GM21576 (cell line): ENCODE results near the gene PDE4D.
"Not testable (repeated sequence)": the region's sequence is repeated elsewhere in the genome, so short reads cannot be mapped to it uniquely, and the experiment has no call there.

Experiments
- ATAC-seq: cut with Tn5 transposase; IDR thresholded peaks from one replicate; pipeline ENCODE4 v1.9.1; 2021; ENCODE audit warnings: mild to moderate bottlenecking, moderate library complexity; ENCODE audit not compliant: unreplicated experiment

Gene PDE4D

DNA sequence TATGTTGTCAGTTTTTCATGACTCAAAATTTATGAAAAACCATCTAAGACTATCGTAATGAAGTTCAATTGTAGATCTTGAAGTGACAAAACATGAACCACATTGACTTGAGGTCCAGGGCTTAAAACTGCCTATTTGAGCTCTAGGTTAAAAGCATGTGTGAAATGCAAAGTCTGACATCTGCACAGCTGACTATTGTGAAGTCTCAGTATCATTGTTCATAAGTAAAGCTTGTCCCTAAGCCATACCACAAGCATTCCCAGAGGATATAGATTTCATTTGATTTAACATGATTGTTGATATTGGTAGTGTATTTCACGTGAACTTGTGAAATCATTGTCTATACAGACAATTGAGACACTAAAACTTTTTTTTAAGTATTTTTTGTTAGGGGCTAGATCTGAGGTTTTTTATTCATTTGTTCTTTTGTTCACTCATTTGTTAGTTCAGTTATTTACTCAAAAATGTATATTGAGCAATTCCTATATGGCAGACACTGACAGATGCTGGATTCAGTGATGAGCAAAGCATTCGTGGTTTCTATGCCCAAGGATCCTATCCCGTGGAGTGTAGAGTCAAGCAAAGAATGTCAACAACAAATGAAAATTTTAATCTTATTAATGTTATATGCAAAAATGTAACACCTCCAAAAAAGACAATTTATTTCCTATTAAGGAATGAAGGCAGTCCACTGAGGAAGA, 825.4 kb downstream of the PDE4D start:
- ATAC-seq: no peak

DNA sequence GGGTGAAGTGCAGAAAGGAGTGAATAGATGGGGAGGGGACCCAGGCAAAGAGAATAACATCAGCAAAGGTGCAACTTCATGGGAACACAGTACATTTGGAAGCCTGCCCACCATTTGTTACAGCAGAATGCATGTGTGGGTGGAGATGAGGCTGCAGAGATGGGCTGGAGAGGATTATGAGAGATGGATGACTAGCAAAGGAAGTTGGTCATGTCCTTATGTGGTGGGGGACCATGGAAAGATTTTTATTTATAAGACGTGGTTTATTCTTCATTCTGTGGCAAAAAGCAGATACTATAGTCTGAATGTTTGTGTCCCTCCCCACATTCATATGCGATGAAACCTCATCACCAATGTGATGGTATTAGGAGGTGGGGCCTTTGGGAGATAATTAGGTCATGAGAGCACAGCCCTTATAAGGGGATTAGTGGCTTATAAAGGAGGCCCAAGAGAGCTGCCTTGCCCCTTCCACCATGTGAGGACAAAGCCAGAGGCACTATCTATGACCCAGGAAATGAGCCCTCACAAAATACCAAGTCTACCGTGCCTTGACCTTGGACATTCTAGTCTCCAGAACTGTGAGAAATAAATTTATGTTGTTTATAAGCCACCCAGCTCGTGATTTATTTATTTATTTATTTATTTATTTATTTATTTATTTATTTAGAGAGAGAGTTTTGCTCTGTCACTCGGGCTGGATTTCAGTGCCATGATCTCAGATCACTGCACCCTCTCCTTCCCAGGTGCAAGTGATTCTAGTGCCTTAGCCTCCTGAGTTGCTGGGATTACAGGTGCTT, 827.0 kb downstream of the PDE4D start:
- ATAC-seq: no peak

DNA sequence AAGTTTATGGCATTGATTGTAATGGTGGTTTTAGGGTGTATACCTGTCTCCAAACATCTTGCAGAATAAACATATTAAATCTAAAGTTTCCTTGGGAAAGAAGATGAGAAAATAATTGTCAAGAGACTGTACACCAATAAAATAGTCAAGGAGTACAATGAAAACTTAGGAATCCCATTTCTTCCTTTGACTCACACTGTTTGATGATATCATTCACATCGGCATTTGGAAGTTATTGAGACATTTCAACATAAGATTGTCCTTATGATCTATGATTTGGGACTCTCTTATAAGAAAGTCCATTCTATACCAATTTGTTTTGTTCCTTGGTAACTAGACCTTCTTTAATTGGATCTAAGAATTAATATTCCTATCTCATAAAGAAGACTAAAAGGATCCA, 828.0 kb downstream of the PDE4D start:
- ATAC-seq: no peak

DNA sequence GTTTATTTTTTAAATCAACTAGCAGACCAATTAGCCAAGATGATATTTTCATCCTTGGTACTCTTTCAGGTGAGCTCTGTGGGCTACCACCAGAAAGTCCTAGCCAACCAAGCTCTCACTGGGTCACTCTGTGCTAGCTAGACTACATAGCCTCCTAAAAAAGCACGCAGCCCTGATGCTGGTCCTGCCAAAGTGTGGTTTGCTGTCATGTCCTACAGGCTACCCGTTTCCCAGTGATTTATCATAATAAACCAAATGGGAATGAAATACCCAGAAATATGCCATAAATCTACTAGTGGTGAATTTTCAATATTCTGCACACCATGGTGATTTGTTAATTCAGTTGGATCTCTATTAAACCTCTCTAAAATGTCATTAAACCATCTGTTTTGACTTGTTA, 829.2 kb downstream of the PDE4D start:
- no peak for ATAC-seq

DNA sequence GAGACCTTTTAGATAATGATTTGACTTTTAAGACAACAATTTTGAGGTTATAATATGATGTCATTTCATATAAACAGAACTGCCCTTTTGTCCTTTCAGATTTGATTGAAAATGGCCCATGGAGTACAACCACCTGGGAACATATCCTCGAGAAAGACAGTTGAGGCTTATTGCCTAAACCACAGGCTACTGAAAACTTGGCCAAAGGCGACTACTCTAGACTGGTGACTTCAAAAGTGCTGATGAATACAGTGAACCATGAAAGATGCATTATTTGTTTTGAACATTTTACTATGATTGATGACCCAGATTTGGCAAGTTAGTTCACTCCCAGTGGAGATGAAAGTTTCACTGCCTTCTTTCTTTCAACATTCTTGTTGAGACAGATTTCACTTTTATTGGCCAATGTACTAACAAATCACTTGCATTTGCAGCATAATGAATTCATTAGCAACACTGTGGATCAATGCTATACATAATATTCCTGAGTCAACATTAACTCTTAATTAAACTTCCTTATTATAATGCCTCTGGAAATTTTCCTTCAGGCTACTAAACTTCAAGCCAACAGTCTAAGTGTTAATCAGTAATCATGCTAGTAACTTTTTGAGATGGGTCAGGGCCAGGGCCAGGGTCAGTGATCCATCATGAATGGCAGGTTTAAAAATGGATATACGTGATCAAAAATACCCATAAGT, 830.4 kb downstream of the PDE4D start:
- ATAC-seq: no peak

DNA sequence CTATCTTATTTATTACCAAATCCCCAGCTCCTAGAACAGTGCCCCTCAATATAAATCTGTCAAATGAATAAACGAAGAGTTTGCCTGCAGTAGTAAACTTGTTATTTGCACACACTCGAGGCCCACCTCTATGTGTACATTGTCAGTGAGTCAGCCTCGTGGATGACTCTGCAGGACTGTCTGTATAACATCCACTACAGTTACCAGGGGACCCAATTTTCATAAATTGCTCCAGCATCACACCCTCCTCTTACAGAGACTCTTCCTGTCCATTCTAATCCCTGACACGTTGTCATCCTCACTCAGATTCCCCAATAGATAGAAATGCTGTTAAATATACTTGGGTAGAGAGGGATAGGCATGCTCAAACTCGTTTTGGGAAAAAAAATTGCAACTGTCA, 832.1 kb downstream of the PDE4D start:
- ATAC-seq: no peak

DNA sequence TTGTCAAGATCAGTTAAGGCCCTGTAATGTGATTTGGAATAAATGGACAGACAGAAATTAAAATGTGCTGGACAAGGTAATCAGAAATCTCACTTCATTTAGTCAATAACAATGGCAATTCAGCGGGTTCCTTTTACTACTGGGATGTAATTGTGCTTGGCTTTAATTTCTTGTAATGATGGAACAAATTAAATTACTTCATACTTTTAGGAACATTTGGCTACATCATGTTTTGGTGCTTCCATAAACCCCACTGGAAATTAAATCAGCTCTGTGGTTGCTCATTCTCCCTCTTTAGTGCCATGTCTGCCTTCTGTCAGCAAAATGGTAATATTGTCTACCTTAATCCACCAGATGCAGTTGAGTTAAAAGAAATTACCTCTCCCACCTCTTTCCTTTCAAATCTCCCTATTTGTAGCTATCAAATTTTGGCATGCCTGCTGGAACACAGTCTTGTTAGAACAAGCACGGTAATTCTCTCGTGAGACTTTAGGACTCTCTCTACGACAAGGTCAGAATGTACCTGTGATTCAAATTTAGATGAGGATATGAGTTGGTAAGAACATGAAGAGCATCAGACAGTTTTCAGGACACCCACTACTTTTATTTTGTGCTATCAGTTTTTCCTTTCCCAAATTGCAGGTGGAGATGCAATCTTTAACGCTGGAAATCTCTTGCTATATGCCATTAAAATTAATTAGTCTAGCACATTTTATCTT, 834.4 kb downstream of the PDE4D start:
- ATAC-seq: no peak

DNA sequence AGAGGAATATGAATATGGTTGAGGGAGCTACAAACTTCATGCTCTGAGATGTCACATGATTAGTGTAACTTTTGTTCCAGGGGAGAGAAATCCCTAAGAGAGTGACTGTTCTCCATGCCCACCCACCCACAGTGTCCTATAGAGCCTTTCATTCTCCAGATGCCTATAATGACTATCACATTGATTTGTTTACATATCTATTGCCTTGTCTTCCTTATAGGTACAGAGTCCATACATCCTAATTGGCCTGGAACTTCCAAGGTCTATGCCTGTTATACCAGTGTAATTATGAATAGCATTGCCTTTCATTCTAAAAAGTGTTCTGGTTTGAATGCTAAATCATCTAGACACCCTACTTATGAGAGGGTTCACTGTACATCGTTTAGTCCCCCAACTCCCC, 835.3 kb downstream of the PDE4D start:
- ATAC-seq: no peak

DNA sequence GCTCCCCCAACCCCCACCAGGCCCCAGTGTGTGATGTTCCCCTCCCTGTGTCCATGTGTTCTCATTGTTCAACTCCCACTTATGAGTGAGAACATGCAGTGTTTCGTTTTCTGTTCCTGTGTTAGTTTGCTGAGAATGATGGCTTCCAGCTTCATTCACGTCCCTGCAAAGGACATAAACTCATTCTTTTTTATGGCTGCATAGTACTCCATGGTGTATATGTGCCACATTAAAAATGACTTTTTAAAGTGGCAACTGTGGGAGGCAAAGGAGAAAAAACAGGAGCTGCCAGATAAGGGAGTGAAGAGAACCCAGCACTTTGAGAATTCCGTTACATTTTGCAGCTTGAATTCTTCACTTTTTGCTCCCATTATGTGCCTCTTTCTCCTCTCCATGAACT, 836.9 kb downstream of the PDE4D start:
- ATAC-seq: not testable (repeated sequence)

DNA sequence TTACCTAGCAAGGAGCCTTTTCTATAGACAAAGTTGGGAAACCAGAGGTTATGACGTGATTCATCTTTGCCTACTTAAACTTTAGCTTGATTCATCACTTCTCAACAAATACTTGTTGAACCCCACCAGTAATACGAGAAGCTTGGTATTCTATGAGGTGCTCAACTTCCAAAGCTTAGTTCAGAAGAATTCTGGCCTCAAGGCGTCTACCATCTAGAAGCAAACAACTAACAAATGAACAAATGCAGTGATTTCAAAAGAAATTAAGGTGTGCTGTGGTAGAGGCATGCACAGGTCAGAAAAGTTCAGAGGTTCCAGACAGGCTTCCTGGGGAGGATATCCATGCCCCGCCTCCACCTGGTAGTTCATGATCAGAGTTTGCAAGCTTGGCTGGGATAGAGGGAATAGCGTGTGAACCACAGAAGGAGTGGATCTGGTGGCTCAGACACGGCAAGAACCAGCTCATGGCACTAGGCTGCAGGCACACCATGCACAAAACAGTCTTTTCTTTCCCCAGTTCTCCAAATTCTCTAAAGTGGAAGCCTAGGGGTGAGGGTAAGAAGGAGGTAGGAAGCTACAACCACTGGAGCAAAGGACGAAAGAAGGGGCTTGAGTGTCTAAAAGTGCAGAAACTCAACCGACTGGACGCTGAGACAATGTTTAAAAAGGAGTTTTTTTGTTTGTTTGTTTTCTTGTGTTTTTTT, 837.6 kb downstream of the PDE4D start:
- ATAC-seq: no peak

DNA sequence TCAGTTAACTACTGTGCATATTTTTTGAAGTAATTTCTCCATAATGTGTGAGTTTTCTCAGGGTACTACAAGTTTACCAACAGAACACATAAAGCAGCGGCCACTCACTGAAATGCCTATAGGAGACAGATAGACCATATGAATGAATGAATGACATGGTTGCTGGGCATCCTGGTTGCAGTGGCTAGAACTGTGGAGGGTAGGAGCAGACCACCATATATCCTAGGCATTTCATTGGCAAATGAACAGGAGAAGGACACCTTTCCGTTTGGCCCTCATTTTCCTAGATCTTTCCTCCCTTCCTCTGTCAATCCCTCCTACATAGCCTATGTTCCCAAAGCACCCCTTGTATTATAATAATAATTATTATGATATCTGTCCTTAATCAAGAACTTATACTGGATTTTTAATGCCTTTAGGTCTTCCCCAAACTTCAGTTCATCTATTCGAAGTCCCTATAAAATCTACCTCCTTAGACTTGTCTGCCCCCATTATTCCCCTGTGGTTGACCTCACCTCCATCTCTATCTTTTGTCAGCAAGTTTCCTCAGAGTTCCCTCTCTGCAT, 838.5 kb downstream of the PDE4D start:
- ATAC-seq: no peak

DNA sequence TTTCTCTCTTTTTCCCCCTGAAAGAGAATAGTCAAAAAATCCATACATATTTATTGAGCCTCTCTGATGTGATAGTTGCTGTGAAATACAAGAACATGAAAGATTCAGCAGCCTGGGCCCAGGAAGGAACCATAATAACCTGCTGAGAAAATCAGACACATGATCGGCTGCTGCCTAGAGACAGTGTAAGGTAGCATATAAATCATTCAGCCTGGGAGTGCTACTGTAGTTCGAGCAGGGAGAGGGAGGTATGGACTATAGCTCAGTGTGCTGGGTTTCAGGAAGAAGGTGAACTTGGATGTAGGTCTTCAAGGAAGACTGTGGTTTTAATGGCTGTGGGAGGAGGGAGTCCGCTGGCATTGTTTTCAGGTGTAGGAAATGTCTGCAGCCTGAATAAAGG, 841.6 kb downstream of the PDE4D start:
- no peak for ATAC-seq

DNA sequence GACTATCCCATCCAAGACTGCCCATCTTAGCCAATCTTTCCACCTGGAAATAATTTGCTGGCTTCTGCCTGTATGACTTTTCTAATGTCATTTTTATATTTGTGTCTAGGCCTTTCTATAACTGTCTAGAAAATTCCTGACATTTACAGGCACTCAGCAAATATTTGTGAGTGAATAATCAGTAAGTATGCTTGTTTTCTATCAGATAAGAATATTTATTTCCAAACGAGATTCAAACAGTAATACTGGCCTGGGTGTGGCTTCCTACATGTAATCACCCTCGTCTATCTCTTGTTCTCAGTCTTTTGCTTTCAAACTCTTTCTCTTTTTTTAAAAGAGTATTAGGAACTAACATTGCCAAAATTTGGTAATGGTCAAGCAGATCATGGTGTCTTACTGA, 844.4 kb downstream of the PDE4D start:
- ATAC-seq: no peak

DNA sequence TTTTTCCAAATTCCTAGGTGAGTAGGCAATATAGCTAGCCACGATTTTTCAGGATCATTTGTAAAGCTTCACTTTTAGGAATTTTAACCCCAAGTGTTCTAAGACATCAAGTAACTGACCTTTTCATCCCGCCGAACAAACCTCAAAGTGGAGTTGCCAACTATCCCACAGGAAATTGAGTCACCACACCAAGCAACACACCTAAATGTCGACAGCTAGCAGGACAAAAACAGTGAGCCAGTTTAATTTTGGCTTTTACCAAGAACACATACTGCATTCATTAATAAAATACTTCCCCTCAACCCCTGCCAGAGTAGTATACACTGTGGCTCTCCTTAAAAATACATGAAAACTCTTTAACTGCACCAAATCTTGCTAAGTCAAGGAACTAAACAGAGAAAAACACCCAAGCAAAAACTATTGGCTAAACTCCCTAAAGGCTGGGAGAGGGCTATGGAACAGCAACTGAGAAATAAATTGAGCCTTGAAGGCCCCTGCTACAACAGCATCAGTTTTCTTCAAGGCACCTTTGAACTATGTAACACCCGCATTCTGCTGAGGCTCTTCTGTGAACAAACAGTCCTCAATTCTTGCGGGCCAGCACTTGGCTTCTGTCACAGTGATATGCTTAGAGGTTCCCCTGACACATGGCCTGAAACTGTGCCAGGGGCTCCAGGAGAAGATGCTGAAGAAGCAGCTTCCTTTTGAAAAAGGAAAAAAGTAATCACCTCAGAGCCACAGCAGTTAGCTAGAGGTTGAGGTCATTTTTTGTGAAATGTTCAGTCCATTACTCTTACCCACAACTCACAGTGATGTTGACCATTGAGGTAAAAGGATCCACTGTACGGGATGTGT, 851.1 kb downstream of the PDE4D start:
- ATAC-seq: no peak

DNA sequence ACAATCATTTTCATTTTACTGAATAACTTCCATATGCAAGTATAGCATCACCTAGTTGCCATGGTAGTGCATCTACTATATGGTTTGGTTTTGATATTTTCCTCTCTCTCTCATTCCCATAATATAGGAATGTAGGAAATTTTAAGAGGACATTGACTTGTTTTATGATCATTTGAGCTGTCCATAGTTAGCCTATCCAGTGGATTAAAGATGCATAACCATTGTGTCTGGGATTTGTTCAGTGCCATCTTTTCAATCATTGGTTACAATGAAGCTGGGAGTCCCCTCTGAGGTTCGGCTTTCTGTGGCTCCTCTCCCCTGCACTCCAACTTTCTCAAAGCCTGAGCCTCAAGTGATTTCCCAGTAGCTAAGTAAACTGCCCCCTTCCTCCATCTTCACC, 852.2 kb downstream of the PDE4D start:
- ATAC-seq: no peak

DNA sequence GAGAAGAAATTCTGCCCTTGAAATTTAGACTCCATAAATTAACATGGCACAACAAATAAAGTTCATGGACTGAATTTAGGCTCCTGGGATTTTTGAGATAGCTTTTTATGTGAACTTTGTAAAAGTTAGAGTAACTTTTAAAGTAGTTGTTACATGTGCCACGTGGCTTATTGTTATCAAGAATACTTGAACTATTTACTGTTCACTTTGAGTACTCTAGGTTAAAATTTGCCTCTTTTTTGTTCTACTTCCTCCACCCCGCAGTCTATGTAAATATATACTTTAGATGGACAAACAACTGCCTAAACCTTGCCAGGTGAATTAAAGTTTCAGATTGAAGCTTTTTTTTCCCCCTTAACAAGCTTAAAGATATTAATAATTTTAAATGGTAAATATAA, 852.7 kb downstream of the PDE4D start:
- ATAC-seq: no peak

DNA sequence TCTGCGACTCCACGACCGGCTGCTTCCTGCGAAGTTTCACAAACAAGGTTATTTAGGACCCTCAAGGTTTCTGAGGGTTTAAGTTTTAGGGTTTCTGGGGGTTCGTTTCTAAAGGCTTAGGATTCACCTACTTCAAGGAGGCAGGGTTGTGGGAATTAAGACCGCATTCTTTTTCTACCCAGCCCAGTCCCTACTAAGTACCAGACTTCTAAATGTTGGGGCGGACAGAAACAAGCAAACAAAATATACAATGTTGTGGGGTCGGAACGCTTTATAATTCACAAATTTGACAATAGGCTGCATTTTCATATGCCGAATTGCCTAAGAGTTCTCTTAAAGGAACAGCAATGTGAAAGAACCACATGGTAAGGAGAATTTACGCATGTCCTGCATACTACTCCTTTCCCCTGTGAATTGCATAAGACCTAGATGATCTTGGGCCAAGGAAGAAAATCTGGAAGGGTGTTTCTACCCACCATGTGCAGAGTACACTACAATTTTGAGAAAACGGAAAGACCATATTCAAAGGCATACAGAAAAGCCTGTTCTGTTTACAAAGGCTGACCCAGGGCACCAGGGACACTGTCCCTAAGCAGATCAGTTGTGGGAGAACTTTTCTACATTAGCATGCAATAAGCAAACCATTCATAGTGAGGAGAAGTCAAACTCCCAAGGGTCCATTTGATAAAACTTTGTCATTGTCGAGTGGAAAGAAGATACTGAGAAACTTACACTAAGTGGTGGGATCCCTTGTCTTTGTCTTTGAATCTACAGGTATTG, 853.3 kb downstream of the PDE4D start:
- no peak for ATAC-seq

DNA sequence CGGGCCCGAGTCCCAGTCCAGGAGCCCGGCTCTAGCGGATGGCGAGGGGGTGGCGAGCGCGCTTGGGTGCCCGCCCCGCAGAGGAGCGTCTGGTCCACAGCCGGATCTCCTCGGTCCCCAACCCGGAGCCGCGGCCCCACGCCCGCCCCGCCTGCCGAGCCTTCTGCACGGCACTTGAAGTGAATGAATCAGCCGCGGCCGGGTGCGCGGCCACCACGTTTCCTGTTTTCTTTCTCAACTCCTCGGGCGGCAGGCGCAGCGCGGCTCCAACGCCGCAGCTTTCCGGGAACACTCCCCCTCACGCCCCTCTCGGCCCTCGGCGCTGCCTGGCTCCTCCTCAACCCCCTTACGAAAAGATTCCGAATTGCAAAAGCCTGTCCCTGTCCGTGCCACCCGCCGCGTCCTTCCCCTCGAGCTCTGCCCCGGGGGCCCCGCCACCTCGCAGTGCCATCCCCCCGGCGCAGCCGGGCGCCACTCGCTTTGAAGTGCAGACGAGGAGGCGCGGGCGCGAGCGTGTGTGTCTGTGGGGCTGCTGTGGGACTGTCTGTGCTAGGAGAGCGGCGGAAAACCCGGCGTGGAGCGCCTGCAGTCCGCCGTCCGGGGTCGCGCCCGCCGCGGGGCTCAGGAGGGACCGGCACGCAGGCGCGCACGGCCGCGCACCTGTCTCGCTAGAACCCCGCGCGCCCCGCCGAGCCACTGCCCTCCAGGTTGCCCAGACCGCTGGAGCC, 854.1 kb downstream of the PDE4D start:
- ATAC-seq: peak; percentile 60
